Uterus (tissue), 2 donors: ENCODE measurements around the gene GCK.

Experiments
- CTCF ChIP-seq, 4 experiments: fragments of 200-600 bp in 2 of 4; fragments of 450-650 bp in 2 of 4; sonication (generic) in 2 of 4; IDR thresholded peaks; one replicate each; pipeline ENCODE4 v1.5.1; 2016 to 2019; ENCODE audit warnings: antibody characterized with exemption in 4 of 4, mild to moderate bottlenecking in 2 of 4, moderate library complexity in 1 of 4
- POLR2A ChIP-seq, 2 donors: fragments of 450-650 bp; IDR thresholded peaks; one replicate each; pipeline ENCODE4 v1.6.1; 2016; ENCODE audit warnings: antibody characterized with exemption in 2 of 2, mild to moderate bottlenecking in 1 of 2, moderate library complexity in 1 of 2

- no peak for TF ChIP-seq CTCF (IDR thresholded peaks at IDR 0.05)
- no peak for TF ChIP-seq POLR2A (IDR thresholded peaks at IDR 0.05)
Observed at GRCh38 chr7:44193011-44193802, 4.0 kb upstream of the GCK start.
